ENCODE measurements around the gene PTPN14. TPM values are rescaled to one million over a fixed set of nuclear protein-coding genes. Genes with fewer than 3 reads are reported as not detected.

The PTPN14 gene
- total RNA-seq, 4 donors from 2014 or later = 59.4 to 118 (median 66.1) TPM

DNA sequence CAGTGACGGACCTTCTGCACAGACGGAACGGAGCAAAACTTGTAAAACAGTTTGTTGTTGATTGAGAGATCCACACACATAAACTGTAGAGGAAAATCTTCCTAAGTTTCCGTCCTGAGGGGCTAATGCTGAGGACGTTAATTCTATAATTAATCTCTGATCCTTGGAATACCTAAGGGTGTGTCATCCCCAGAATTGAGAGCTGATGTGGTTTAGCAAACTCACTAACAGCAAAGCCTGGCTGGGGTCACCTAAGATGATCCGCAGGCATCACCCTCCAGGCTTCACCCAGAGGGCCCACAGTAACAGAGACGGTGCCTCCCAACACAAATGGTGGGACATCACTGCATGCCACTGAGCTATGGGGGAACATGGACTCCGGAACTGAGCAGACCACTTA is 172.9 kb downstream of the PTPN14 start:
- no peak for TF ChIP-seq POLR2A (IDR thresholded peaks at IDR 0.05)
- TF ChIP-seq, protein P1, sequence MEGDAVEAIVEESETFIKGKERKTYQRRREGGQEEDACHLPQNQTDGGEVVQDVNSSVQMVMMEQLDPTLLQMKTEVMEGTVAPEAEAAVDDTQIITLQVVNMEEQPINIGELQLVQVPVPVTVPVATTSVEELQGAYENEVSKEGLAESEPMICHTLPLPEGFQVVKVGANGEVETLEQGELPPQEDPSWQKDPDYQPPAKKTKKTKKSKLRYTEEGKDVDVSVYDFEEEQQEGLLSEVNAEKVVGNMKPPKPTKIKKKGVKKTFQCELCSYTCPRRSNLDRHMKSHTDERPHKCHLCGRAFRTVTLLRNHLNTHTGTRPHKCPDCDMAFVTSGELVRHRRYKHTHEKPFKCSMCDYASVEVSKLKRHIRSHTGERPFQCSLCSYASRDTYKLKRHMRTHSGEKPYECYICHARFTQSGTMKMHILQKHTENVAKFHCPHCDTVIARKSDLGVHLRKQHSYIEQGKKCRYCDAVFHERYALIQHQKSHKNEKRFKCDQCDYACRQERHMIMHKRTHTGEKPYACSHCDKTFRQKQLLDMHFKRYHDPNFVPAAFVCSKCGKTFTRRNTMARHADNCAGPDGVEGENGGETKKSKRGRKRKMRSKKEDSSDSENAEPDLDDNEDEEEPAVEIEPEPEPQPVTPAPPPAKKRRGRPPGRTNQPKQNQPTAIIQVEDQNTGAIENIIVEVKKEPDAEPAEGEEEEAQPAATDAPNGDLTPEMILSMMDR (IDR thresholded peaks at IDR 0.05) = no peak
- H3K4me3 ChIP-seq (ENCODE audit: low read depth, poor library complexity, severe bottlenecking) = no peak overlapping the region
- 70 to 74% methylated on average over 8 of the region's 8 CpGs for WGBS, 2 donors
- intact Hi-C loops (cut with DNase I; ENCODE audit: low total_unique reads) = no loop called here
- no peak for DNase-seq (ENCODE audit: low spot score in 2 of 2)

DNA sequence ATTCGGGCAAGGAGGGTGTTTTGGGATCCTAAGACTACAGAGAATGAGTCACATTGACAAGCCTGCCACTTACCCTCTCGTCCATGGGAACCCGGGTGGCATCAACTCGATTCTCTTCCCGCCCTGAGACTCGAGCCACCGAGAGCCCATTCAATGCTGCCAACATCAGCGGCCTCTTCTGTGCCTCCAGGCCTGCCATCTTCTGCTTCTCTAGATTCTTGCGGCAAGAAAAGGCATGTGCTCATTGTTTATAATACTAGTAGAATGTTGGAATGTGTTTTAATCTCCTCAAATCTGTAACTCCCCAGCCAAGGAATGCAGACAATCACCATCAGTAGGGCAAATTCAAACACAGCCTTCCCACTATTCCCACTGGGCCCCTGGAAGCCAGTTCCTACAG is 173.5 kb downstream of the PTPN14 start:
- no peak overlapping the region for H3K4me3 ChIP-seq (ENCODE audit: low read depth, poor library complexity, severe bottlenecking)
- DNase-seq (ENCODE audit: low spot score in 2 of 2) = no peak
- 54 to 63% methylated on average over 9 of the region's 9 CpGs for WGBS, 2 donors
- intact Hi-C loops (cut with DNase I; ENCODE audit: low total_unique reads) = no loop called here
- TF ChIP-seq POLR2A (IDR thresholded peaks at IDR 0.05) = no peak
- TF ChIP-seq, protein P1 (IDR thresholded peaks at IDR 0.05) = no peak

DNA sequence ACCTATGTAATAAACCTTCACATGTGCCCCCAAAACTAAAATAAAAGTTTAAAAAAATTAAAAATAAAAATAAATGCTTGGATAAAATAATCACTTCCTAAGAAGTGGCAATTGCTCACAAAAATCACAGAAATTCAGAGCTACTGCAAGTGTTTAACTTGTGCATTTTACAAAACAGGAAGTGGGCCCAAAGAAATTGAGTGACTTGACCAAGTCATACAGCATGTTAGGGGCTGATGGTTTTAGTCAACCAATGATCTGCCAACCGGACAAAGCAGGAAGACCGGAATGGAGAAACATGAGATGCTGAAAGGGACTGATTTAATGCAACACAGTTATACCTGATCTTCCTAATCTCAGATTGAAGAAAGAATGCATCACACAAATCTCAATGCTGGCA is 173.9 kb downstream of the PTPN14 start:
- TF ChIP-seq POLR2A (IDR thresholded peaks at IDR 0.05) = no peak
- TF ChIP-seq, protein P1 (IDR thresholded peaks at IDR 0.05) = no peak
- DNase-seq (ENCODE audit: low spot score in 2 of 2) = no peak
- 65 to 66% methylated on average over 2 of the region's 2 CpGs for WGBS, 2 donors
- intact Hi-C loops (cut with DNase I; ENCODE audit: low total_unique reads) = no loop called here
- no peak overlapping the region for H3K4me3 ChIP-seq (ENCODE audit: low read depth, poor library complexity, severe bottlenecking)

DNA sequence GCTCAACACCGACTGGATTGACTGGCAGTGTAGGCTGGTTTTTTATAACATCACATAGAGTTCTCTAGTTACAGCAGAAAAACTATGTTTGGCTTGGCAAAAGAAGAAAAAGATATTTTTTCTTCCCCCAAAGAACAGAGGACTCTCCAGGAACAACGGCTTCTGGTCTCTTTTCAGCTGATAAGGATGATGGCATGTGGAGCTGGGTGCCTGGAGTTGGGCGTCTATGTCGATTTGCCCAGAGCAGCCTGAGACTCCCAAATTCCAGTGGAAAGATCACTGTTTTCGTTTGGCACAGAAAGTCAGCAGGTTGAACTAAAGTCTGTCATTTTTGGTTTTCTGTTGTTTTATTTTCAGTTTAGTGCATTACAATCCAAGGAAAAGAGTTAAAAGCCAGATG is 179.3 kb downstream of the PTPN14 start:
- TF ChIP-seq POLR2A (IDR thresholded peaks at IDR 0.05) = no peak
- TF ChIP-seq, protein P1 (IDR thresholded peaks at IDR 0.05) = no peak
- intact Hi-C loops (cut with DNase I; ENCODE audit: low total_unique reads) = no loop called here
- 51 to 68% methylated on average over 5 of the region's 5 CpGs for WGBS, 2 donors
- DNase-seq (ENCODE audit: low spot score in 2 of 2) = no peak
- H3K4me3 ChIP-seq (ENCODE audit: low read depth, poor library complexity, severe bottlenecking) = no peak overlapping the region

DNA sequence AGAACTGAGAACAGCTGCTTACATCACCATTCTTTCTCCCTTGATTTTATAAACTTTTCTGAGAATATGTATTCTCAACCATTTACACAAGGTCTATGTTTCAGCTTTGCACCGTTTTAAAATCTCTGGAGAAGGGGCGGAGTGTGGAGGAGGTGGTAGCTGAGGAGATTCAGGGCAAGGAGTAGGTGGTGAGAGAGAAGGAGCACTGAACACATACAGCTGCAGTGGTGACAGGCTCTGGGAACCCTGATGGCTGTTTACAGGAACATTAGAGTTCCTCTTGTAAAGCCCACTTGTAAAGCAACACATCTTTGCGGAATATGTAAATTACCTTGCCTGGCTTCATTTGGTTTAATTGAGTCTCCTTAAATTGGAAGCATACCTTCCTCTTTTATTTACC is 180.8 kb downstream of the PTPN14 start:
- no peak for TF ChIP-seq POLR2A (IDR thresholded peaks at IDR 0.05)
- TF ChIP-seq, protein P1 (IDR thresholded peaks at IDR 0.05) = no peak
- intact Hi-C loops (cut with DNase I; ENCODE audit: low total_unique reads) = no loop called here
- WGBS, 2 donors = 87 to 95% methylated on average over 3 of the region's 3 CpGs
- H3K4me3 ChIP-seq (ENCODE audit: low read depth, poor library complexity, severe bottlenecking) = no peak overlapping the region
- no peak for DNase-seq (ENCODE audit: low spot score in 2 of 2)

DNA sequence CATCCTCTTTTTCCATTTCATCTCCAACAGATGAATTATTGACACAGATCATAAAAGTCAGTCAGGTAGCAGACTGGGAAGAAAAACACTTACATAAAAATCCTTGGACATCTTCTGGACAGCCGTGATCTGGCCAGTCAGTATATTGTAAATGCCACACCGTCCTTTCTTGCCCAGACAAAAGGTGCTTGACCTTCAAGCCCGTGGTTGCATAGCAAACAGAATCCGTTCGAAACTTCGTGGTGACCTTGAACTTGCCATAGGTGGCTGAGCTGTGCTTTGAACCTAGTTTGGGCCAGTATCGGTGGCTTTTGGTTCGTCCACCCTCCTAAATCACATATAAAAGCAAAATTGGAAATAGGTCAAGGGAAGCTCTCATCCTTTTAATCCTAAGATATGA is 182.0 kb downstream of the PTPN14 start:
- no peak overlapping the region for H3K4me3 ChIP-seq (ENCODE audit: low read depth, poor library complexity, severe bottlenecking)
- no peak for DNase-seq (ENCODE audit: low spot score in 2 of 2)
- 95% methylated on average over 8 of the region's 8 CpGs for whole genome bisulfite sequencing, 2 donors
- TF ChIP-seq, protein P1 (IDR thresholded peaks at IDR 0.05) = no peak
- no peak for TF ChIP-seq POLR2A (IDR thresholded peaks at IDR 0.05)
- intact Hi-C loops (cut with DNase I; ENCODE audit: low total_unique reads) = no loop called here

All from lower leg skin (tissue), 4 donors.